ENCODE results near the gene IGFL2.

- TF ChIP-seq CTCF (conservative IDR thresholded peaks at IDR 0.05; ENCODE audit: low read length), result no peak
- TF ChIP-seq EZH2phosphoT487 (IDR thresholded peaks at IDR 0.05; ENCODE audit: borderline replicate concordance, low read depth, low read length), result no peak
These were observed 38.2 kb upstream of the IGFL2 start for GRCh38 chr19:46109876-46110275.

Measured in OCI-LY7 (cell line).